ENCODE results near the gene DPEP3.
"Not testable (repeated sequence)": the region's sequence is repeated elsewhere in the genome, so short reads cannot be mapped to it uniquely, and the experiment has no call there.

The DPEP3 gene

DNA sequence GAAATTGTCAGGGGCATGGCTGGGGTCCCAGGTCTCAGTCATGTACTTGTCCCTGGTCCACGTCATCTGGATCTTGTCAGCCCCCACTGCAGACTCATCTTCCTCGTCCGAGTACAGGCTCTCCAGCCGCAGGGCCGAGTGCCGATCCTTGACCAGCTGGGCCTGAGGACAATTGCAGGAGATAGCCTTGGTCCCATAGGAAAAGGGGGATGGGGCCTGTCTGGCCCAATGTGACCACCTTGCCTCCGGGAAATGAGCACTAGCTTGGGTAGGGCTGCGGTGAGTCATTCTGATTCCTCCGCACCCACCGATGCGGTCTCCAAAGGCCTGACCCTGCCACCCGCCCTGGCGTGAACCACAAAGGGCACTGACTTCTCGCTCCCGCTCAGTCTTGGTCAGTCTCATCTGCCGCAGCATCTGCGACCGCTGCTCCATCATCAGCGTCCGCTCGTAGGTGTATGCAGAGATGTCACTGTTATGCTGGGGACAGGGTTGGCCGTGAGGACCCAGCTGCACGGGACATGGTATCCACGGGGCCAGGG, 34.8 kb downstream of the DPEP3 start:
- no peak for DNase-seq (ENCODE audit: low read depth in 2 of 2)

DNA sequence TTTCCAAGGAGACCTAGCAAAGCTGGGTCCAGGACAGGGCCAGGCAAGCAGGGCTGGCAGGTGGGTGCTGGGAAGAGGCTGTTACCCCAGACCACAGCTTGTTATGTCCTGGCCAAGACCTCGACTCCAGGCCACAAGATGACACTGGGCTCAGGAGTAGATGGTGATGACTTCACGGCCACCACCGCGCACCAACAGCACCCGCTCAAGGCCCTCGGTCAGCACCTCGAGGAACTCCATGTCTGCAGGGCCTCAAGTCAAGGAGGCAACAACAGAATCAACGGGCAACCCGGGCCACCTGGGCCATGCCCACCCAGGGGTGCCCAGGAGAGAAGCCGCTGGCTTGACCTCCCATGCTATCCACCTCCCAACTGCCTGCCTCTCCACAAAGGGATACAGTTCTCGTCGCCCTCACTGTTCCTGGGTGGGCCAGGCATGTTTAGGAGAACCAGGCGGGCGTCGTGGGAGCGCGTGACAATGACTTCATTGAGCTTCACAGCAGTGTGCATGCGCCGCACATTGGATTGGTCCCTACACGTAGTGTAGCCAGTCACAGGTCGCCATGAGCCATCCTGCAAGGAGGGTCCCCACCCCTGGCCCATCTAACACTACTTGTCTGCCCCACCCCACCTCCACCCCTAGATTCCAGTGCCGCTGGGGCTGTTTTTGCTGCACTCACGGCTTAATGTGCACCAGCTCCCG, 35.5 kb downstream of the DPEP3 start:
- no peak for DNase-seq (ENCODE audit: low read depth in 2 of 2)

GRCh38 chr16:67943619-67944504, 36.4 kb downstream of the DPEP3 start, which contains the start of gene LCAT:
TSS of gene LCAT (minus strand) at chr16:67944120. CDS start at chr16:67944101, 19 bp downstream.
- no peak for DNase-seq (ENCODE audit: low read depth in 2 of 2)

- DNase-seq (ENCODE audit: low read depth in 2 of 2) = no peak
These were observed 37.1 kb downstream of the DPEP3 start for GRCh38 chr16:67943256-67943618.

GRCh38 chr16:67942510-67943255, 37.6 kb downstream of the DPEP3 start:
- no peak for DNase-seq (ENCODE audit: low read depth in 2 of 2)

DNA sequence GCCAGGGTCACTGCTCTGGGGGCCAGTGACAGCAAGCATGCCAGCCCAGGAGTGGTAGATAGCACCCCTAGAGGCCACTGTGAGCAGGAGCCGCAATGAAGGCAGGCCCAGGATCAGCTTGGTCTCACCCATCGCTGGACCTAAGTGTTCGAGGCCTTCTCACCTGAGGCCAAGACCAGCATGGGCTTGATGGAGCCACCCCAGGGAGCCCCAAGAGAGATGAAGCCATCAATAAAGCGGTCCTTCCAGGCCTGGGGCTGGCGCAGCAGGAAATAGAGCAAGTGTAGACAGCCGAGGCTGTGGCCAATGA, 38.1 kb downstream of the DPEP3 start:
- DNase-seq (ENCODE audit: low read depth in 2 of 2) = peak in 1 of 2 experiments; percentile 26

- DNase-seq (ENCODE audit: low read depth in 2 of 2) = no peak
These were observed 38.7 kb downstream of the DPEP3 start for GRCh38 chr16:67941469-67942199.

GRCh38 chr16:67940446-67941089, 39.7 kb downstream of the DPEP3 start:
- no peak for DNase-seq (ENCODE audit: low read depth in 2 of 2)

DNA sequence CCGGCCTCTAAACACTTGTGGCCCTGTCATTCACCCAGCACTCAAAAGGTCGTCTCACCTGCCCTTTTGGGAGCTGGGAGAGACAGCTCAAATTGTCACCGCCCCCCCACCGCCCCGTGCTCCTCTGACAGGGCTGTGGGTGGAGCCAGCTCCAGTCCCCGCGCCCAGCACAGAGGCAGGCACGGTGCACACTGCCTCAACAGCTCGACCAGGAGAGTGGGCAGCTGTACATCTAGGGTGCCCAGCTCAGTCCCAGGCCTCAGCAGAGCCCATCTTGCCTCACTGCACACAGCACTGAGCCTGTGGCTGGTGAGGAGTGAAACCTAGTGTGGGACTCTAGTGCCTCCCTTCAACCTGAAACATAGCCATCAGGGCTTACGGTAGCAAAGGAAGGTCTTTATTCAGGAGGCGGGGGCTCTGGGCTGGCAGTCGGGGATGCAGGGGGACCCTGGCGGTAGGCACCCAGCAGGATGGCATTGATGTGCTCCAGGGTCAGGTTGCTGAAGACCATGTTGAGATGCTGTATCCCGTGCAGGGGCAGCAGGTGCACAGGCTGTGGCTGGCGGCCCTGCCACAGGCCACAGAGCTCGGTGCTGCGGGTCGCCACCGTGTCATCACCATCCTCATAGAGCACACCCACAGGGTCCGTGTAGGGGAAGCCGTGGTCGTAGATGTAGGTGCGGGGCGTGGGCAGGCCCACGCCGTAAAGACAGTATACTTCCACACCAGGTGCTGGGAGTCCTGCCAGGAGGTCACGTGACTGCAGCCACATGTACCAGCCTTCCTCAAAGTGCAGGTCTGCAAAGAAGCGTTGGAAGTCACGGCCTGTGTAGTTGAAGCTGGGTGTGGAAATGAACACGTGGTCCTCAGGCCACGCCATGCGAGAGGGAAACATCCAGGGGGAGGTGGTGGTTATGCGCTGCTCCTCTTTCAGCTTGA, 40.5 kb downstream of the DPEP3 start:
- peak in 1 of 2 experiments; percentile 46 for DNase-seq (ENCODE audit: low read depth in 2 of 2)

DNA sequence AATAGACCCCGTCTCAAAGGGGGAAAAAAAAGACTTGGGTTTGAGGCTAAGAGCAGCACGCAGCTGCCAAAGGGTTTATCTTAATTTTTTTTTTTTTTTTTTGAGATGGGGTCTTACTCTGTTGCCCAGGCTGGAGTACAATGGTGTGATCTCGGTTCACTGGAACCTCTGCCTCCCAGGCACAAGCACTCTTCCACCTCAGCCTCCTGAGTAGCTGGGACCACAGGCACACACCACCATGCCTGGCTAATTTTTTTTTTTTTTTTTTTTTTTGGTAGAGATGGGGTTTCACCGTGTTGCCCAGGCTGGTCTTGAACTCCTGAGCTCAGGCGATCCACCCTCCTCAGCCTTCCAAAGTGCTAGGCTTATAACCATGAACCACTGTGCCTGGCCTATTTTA, 42.6 kb downstream of the DPEP3 start:
- not testable (repeated sequence) for DNase-seq (ENCODE audit: low read depth in 2 of 2)

GRCh38 chr16:67936880-67937605, 43.3 kb downstream of the DPEP3 start:
- DNase-seq (ENCODE audit: low read depth in 2 of 2) = peak; percentile 56 to 67

- DNase-seq (ENCODE audit: low read depth in 2 of 2) = peak in 1 of 2 experiments; percentile 44
These were observed 44.0 kb downstream of the DPEP3 start, which contains the start of gene PSMB10 for GRCh38 chr16:67936124-67936879. TSS of gene PSMB10 (minus strand) at chr16:67936850. CDS start at chr16:67936749, 101 bp downstream.

DNA sequence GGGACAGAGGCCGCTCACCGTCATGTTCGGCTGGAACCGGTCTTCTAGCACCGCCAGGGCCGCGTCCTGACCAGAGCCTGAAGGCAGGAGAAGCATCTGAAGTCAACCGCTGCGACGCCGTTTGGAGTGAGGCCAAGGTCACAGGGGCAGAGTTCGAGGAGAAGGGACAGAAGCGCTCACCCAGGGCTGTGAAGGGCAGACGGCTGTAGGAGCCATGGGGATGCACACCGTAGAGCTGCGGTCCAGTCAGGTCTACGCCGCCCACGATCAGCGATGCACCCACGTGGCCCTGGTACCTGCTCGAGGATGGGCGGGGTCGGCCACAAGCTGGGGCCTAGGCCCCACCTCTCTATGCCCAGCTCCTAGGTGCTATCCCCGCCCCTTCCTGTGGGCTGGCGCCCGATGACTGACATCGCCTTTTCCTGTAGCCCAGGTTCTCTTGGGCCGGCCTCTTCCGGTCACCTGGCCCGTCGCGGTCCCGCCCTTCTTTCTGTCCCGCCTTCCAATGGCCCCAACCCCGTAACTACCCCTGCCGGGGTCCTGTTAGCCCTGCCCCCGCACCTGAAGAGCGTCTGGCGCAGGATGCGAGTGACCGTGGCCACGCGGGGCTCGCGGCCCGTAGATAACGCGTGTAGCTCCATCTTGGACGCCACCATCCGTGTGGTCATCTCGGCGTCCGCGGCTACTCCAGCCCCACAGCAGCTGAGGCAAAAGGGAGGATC, 44.7 kb downstream of the DPEP3 start:
- peak; percentile 91 to 98 for DNase-seq (ENCODE audit: low read depth in 2 of 2)

DNA sequence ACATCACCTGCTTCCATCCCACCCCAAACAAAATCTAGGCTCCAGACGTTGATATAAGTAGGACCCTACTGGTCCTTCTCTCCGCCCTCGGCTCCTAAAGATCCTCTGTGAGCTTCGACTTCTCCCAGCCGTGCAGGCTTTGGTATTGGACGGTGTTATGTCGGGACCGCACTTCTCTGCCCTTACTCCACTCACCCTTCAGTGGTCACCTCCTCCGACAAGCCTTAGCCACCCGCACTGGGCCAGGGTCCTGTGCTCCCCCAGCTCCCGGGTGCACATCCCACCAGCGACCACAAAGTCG, 45.2 kb downstream of the DPEP3 start:
- DNase-seq (ENCODE audit: low read depth in 2 of 2) = no peak

GRCh38 chr16:67934306-67935100, 45.8 kb downstream of the DPEP3 start:
- no peak for DNase-seq (ENCODE audit: low read depth in 2 of 2)

DNA sequence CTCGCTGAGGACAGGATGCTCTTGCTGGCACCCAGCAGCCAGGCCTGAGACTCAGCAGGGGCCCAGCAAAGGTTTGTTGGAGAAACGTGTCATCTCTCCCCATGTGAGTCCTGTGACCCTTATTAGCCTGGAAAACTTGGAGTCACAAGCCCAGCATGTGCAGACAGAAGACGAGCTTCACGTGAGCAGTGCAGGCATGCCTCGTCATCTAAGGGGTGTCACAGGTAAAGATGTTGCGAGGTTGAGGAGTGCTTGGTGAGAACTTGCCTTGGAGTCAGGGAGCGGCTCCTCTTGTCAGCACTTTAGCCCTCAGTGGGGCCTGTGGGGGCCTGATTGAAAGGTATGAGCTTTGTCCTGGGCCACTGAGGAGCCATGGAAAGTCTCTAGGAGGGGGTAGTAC, 46.5 kb downstream of the DPEP3 start:
- no peak for DNase-seq (ENCODE audit: low read depth in 2 of 2)

- DNase-seq (ENCODE audit: low read depth in 2 of 2) = no peak
These were observed 47.8 kb downstream of the DPEP3 start for GRCh38 chr16:67932462-67932840.
